ENCODE data around the gene RTL1.

Gene RTL1

DNA sequence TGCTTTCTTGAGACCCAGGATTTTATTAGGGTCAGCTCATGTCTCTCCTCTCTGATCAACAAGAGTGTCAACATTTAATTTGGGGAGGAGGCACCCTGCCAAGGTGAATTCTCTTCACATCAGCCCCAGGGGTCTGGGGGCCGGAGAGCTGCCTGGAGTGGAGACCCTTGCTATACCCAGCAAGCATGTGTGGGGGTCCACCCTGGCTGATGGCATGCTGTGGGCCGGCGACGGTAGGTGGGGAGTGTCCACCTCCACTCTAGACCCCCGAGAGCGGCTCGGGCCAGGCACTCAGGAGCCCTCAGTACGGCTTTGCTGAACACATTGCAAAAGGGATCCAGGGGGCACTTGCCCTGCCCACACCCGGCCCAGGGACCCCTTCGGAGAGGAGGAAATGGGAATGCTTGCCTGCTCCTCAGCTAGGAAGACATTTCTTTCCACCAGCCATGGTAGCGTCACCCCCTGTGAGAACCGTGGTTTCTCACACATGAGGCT, 67.2 kb downstream of the RTL1 start:
- FAIRE-seq (no peak), DNase-seq (ENCODE audit: low spot score) (no peak)

DNA sequence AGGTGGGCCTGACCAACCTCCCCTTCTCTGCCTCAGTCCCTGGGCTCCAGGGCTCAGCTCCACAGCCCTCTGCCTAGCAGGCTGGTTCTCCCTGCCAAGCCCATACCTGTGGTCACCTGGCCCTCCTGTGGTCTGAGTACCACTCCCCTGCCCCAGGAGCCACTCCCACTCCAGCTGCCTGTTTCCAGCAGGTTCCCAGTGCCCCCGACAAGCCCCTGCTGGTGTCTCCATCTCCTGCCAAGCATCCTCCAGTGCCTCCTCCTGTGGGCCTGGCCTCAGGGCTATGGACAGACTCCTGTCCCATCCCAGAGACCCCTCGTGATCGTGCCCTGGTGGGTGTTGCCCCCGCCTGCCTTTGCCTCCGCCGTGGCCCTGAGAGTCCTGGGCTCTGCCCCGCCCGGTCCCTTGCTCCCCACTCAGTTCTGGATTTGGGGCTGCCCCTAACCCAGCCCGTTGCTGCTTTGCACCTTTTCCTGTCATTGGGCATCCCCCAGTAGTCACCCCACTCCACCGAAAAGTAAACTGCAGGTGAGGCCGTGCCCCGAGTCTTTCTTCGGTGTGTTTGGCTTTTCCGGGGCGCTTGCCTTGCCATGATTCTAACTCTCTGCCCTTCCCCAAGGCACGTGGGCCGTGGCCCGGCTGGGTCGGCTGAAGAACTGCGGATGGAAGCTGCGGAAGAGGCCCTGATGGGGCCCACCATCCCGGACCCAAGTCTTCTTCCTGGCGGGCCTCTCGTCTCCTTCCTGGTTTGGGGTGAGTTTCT, 67.8 kb downstream of the RTL1 start:
- FAIRE-seq (no peak), DNase-seq (ENCODE audit: low spot score) (no peak)

DNA sequence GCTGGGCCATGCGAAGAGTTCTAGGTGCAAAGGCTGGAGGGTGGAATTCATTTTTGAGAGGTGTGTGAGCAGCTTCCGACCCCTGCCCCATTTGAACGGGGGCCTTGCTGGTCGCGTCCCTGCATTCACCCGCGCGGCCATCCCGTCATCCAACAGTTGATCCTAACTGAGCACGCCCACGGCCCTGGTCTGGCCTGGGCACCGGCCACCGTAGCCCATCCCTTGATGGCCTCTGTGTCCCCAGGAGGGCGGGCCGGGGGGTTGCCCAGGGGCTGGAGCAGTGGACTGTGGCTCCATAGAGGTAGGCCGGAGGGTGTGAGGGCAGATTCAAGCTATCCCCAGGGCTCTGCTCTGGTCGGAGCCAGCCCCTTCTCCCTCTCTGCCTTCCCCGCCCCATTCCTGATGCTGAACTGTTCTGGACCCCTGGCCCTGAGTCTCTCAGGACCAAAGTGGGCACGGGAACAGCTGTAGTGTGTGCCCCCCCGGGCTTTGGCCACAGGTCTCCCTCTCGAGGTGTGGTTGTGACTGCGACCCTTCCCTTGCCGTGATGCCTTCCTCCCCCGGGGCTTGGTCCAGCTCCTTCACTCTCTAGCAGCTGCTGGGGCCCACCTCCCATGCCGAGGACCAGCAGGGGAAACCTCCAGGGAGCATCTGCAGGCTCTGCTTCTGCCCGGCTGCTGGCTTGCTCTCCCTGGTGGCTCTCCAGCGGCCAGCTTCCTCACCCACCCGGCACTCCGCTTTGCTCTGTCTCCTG, 68.6 kb downstream of the RTL1 start:
- no peak for FAIRE-seq
- DNase-seq (ENCODE audit: low spot score), result no peak

DNA sequence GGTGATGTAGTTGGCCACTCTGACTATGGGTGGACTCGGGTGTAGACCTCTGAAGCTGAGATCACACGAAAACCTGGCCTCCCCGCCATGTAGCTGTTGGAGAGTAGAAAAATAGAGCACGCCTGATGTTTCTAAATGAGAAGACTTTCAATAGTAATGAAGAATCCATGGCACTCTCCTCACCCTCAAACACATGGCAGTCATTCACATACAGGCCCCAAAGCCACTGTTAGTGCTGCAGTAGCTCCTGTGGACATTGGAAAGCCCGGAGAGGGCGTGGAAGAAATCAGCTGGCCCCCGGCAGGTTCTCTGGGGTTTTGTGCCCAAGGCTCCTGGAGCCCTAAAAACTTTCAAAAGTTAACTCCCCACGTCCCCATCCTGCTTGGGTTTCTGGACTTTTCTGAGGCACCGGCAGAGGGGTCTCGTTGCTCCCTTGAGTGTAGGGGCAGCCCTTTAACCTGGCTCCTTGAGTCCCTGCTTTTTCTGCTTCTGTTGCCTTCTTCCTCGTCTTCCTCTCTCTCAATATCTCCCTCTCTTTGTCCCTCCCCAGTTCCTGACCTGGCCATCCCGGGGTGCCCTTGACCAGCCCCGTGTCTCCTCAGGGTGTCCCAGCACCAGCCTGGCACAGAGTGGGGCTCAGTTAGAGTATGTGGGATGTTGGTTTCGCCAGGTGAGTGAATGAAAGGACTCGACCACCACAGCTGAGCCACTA, 69.3 kb downstream of the RTL1 start:
- DNase-seq (ENCODE audit: low spot score) (no peak), FAIRE-seq (no peak)

DNA sequence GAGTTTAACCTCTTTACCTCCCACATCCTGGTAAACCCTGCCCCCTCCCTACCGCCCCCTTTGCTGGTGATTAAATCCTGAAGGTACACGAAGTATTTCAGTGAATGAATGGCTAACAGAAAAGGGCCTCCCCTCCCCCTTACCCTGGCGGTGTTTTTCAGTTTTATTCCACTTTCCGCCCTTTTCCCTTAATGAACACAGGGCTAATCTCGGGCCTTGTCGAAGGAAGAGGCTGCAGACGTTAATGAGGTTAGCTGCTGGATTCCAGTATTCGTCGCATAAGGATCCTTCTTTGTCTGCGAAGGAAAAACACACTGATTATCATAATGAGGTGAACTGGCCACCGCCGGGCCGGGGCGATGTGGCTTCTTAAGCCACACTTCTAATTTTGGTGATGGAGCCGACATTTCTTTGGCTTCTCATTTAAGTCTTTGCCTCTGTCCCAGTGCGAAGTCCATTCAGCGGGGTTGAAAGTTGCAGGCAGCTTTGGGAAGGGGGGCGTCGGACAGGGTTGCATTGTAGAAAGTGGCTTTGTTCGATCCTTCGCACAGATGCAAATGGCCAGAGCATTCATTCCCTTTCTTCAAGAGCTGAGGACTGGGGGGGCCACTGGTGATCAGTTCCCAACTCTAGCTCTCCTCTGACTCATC, 71.1 kb downstream of the RTL1 start:
- FAIRE-seq (no peak), DNase-seq (ENCODE audit: low spot score) (no peak)

DNA sequence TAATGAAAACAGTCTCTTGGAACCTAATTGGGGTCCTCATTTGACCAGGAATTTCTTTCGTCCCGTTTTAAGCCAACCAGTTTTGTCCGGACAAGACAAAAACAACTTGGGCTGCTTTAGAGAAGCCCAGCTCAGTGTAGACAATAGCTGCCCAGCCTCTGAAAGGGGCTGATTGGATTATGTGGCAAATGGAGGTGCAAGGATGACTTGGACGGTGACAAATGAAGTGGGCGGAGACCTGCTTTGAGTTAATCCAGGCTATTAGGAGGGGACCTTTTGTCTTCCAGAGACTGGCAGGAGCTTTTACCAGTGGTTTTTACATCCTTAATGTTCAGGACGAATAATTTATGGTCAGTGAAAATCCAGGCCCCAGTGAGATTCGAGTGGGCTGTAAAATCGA, 72.8 kb downstream of the RTL1 start:
- DNase-seq (ENCODE audit: low spot score) (no peak), FAIRE-seq (no peak)
